Measurements from ENCODE around the gene CAPN3. TPM values are rescaled to one million over a fixed set of nuclear protein-coding genes. Genes with fewer than 3 reads are reported as not detected.

CAPN3 gene
- total and polyA plus RNA-seq, 2 experiments from 2014 or later = 15.6 to 18.4 TPM

- H3K36me3 ChIP-seq (replicated peaks; ENCODE audit: insufficient read depth, low read depth) = no peaks in the 10 kb centered on the region
Observed at GRCh38 chr15:42338500-42338899, 20.8 kb upstream of the CAPN3 start.

DNA sequence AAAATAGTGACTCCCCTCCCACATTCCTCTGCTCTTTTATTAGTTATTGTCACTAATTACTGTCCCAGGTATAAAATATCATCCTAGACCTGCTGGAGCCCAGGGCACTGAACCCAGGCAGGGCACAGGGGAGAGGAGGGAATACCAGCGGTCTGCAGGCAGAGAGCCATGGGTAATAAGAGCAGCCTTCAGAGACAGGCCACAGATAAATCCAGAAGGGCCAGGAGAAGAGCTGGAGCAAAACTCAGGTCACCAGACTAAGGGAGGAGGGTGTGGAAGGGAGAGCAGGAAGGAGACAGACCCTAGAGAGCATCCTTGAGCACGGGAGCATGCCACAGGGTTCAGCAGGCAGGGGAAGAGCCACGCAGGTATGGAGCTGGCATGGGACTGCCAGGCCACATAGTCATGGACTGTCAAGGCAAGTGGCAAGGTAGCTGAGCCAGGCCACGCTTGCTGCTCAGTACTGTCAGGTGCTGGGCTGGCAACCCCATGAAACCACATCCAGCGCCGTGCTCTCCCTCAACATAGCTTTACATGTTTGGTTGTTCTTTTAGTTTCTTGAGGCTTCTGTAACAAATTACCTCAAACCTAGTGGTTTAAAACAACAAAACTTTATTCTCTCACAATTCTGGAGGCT lies 15.6 kb upstream of the CAPN3 start:
- Histone ChIP-seq H3K4me1 (ENCODE audit: insufficient read depth) (no peaks in the 10 kb centered on the region), H4K20me1 (ENCODE audit: insufficient read depth, poor library complexity, severe bottlenecking) (no peaks in the 10 kb centered on the region), H2AFZ (no peak overlapping the region), H3K4me3 (no peak overlapping the region), H3K27me3 (no peaks in the 10 kb centered on the region), H3K79me2 (no peaks in the 10 kb centered on the region), H3K9me2 (replicated peaks; ENCODE audit: insufficient read depth) (no peaks in the 10 kb centered on the region), H3K27ac (no peak overlapping the region), H3K4me2 (no peak overlapping the region), H3K36me3 (replicated peaks; ENCODE audit: insufficient read depth, low read depth) (no peaks in the 10 kb centered on the region), H3K9me3 (ENCODE audit: low read depth) (no peaks in the 10 kb centered on the region)
- no peak for DNase-seq (ENCODE audit: low spot score)
- 85% methylated on average over 6 of the region's 6 CpGs for WGBS (ENCODE audit: low lambda C conversion rate, missing lambda C conversion rate)
- TF ChIP-seq EZH2 (IDR thresholded peaks at IDR 0.05; ENCODE audit: borderline replicate concordance) (no peak), EZH2phosphoT487 (IDR thresholded peaks at IDR 0.05; ENCODE audit: low read depth, severe bottlenecking, unreplicated experiment) (no peak)
- TF ChIP-seq, protein P1, sequence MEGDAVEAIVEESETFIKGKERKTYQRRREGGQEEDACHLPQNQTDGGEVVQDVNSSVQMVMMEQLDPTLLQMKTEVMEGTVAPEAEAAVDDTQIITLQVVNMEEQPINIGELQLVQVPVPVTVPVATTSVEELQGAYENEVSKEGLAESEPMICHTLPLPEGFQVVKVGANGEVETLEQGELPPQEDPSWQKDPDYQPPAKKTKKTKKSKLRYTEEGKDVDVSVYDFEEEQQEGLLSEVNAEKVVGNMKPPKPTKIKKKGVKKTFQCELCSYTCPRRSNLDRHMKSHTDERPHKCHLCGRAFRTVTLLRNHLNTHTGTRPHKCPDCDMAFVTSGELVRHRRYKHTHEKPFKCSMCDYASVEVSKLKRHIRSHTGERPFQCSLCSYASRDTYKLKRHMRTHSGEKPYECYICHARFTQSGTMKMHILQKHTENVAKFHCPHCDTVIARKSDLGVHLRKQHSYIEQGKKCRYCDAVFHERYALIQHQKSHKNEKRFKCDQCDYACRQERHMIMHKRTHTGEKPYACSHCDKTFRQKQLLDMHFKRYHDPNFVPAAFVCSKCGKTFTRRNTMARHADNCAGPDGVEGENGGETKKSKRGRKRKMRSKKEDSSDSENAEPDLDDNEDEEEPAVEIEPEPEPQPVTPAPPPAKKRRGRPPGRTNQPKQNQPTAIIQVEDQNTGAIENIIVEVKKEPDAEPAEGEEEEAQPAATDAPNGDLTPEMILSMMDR (IDR thresholded peaks at IDR 0.05; ENCODE audit: poor library complexity) = no peak

More at GRCh38 chr15:42338500-42338899, 20.8 kb upstream of the CAPN3 start:
- no peaks in the 10 kb centered on the region for H3K4me1 ChIP-seq (ENCODE audit: insufficient read depth)
- no peak overlapping the region for H3K4me2 ChIP-seq
- no peak for TF ChIP-seq EZH2phosphoT487 (IDR thresholded peaks at IDR 0.05; ENCODE audit: low read depth, severe bottlenecking, unreplicated experiment)
- TF ChIP-seq EZH2 (IDR thresholded peaks at IDR 0.05; ENCODE audit: borderline replicate concordance) = no peak
- TF ChIP-seq, protein P1 (IDR thresholded peaks at IDR 0.05; ENCODE audit: poor library complexity) = no peak
- H3K27me3 ChIP-seq = no peaks in the 10 kb centered on the region
- H3K79me2 ChIP-seq = no peaks in the 10 kb centered on the region
- DNase-seq (ENCODE audit: low spot score) = no peak
- no peak overlapping the region for H3K27ac ChIP-seq
- H3K9me3 ChIP-seq (ENCODE audit: low read depth) = no peaks in the 10 kb centered on the region
- no peaks in the 10 kb centered on the region for H4K20me1 ChIP-seq (ENCODE audit: insufficient read depth, poor library complexity, severe bottlenecking)
- no peak overlapping the region for H2AFZ ChIP-seq
- H3K9me2 ChIP-seq (replicated peaks; ENCODE audit: insufficient read depth) = no peaks in the 10 kb centered on the region
- WGBS (ENCODE audit: low lambda C conversion rate, missing lambda C conversion rate) = 34% methylated on average over 2 of the region's 2 CpGs
- H3K4me3 ChIP-seq = no peak overlapping the region

DNA sequence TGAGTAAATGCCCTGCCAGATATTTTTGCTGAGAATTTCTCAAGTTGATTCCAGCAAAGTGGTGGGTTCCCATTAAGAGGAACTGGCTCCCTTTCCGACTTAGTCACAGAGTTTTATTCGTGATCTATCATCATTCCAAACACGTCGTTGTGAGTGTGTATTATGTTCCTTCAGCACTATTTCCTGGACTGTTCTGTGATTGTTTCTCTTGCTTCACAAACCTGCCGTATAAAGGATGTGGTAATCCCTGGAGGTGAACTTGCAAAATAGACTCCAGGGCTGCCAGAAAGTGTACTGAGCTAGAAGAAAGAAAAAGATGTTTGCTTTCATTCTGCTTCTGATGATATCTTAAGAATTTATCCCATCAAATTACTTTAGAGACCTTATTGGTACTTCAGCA lies 14.5 kb upstream of the CAPN3 start:
- no peaks in the 10 kb centered on the region for H3K27me3 ChIP-seq
- H3K79me2 ChIP-seq = no peaks in the 10 kb centered on the region
- H3K36me3 ChIP-seq (replicated peaks; ENCODE audit: insufficient read depth, low read depth) = no peaks in the 10 kb centered on the region
- H3K4me3 ChIP-seq = no peak overlapping the region
- no peaks in the 10 kb centered on the region for H3K9me3 ChIP-seq (ENCODE audit: low read depth)
- H3K9me2 ChIP-seq (replicated peaks; ENCODE audit: insufficient read depth) = no peaks in the 10 kb centered on the region
- no peaks in the 10 kb centered on the region for H3K4me1 ChIP-seq (ENCODE audit: insufficient read depth)
- H2AFZ ChIP-seq = no peak overlapping the region
- H3K4me2 ChIP-seq = no peak overlapping the region
- no peaks in the 10 kb centered on the region for H4K20me1 ChIP-seq (ENCODE audit: insufficient read depth, poor library complexity, severe bottlenecking)
- no peak for TF ChIP-seq EZH2 (IDR thresholded peaks at IDR 0.05; ENCODE audit: borderline replicate concordance)
- TF ChIP-seq EZH2phosphoT487 (IDR thresholded peaks at IDR 0.05; ENCODE audit: low read depth, severe bottlenecking, unreplicated experiment) = no peak
- TF ChIP-seq, protein P1 (IDR thresholded peaks at IDR 0.05; ENCODE audit: poor library complexity) = no peak
- no peak overlapping the region for H3K27ac ChIP-seq
- 58% methylated on average over 5 of the region's 5 CpGs for WGBS (ENCODE audit: low lambda C conversion rate, missing lambda C conversion rate)
- peak; percentile 5 for DNase-seq (ENCODE audit: low spot score)
